GM21390 (cell line): ENCODE measurements around the gene PIM2.
"Not testable (repeated sequence)": the region's sequence is repeated elsewhere in the genome, so short reads cannot be mapped to it uniquely, and the experiment has no call there.

Experiments
- ATAC-seq: cut with Tn5 transposase; IDR thresholded peaks from one replicate; pipeline ENCODE4 v1.9.1; 2021; ENCODE audit not compliant: unreplicated experiment

Gene PIM2

DNA sequence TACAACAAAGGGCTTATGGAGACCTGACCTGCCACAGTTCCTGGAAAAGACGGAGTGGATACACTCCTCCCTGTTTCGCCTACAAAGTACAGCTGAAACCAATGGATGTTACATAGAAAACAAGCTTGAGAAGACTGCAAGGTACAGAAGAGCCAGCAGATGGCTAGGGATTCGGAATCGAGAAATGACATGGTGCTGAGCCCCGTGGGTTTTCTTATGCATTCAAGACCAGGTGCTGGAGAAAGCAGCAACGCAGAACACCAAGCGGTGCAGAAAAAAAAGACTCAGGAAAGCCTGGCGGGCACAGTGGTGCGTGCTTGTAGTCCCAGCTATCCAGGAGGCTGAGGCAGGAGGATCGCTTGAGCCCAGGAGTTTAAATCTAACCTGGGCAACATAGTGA lies 35.1 kb downstream of the PIM2 start:
- ATAC-seq, result no peak

DNA sequence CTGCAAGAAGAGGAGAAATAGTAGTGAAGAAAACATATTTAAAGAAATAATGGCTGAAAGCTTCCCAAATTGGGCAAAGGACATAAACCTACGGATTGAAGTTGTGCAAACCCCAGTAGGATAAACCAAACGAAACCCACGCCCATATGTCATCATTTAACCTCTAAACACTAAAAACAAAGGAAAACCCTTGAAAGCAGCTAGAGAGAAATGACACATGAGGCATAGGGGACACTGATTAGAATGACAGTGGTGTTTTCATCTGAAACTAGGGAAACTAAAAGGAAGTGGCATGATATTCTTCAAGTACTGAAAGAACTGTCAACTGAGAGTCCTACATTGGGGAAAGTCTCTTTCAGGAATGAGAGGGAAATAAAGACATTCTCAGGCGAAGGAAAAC lies 41.9 kb downstream of the PIM2 start:
- not testable (repeated sequence) for ATAC-seq

DNA sequence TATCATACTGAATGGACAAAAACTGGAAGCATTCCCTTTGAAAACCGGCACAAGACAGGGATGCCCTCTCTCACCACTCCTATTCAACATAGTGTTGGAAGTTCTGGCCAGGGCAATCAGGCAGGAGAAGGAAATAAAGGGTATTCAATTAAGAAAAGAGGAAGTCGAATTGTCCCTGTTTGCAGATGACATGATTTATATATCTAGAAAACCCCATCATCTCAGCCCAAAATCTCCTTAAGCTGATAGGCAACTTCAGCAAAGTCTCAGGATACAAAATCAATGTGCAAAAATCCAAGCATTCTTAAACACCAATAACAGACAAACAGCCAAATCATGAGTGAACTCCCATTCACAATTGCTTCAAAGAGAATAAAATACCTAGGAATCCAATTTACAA lies 46.8 kb downstream of the PIM2 start:
- not testable (repeated sequence) for ATAC-seq

DNA sequence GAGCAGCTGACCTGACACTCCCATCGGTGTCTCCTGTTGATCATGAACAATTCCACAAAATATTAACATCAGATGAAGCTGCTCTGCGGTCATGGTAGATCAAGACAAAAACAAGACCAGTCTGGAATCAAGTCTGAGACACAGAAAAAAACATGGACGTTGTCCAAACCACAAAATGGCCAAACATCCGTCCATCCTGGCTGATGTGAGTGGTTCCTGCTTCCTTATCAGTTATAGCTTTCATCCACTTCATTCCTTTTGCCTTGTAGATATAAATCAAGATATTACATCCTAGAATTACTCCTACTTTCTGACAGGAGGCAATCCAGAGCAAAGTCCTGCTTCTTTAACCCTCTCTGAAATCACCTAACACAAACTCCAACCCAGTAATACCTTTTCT lies 54.6 kb downstream of the PIM2 start:
- ATAC-seq, result no peak
